ENCODE data around the gene CNNM1.

CNNM1 gene
- 0 to 0.22 reads per million in 2 donors for total RNA-seq

DNA sequence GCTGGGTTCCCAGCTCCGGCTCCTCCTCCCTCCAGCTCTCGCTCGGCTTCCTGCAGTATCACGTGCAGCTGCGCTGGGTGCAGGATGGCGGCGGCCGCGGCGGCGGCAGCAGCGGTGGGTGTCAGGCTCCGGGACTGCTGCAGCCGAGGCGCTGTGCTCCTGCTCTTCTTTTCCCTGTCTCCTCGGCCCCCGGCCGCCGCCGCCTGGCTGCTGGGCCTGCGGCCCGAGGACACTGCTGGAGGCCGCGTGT, at the start of gene CNNM1:
Gene CNNM1 (plus strand): TSS at position 53 of the 250 bp plus-strand sequence. CDS start 32 bp downstream, at position 85.
- no peak for DNase-seq

DNA sequence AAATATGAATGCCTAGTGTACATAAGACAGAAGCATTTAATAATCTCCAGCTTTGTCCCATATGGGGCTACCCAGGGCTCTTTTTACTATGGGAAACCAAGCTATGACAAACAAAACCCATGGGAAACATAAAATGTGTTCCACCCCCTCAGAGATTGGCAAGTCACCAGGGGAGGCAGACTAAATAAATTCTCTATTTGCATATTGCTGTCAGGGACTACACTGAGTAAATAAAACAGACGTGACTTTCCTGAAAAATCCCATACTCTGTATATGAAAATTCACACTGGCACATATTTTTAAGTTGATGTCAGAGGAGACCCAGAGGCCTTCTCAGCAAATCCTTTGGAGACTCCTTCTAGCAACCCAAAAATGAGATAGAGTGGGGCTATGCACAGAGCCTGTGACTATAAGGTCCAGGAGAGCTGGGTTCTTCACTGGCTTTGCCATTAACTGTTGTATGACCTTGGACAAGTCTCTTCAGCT, 49.5 kb upstream of the CNNM1 start:
- no peak for DNase-seq

- DNase-seq, result no peak
Measured at GRCh38 chr10:99280472-99280871, 48.7 kb upstream of the CNNM1 start.

DNA sequence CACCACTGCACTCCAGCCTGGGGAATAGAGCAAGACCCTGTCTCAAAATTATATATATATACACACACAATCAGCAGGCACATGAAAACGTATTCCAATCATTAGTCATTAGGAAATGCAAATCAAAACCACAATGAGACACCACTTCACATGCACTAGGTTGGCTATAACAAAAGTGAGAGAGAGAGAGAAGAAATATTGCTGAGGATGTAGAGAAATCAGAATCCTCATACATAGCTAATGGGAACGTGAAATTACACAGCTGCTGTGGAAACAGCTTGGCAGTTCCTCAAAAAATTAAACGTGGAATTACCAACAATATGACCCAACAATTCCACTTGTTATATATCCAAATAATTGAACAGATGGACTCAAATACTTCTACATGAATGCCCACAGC, 43.3 kb upstream of the CNNM1 start:
- DNase-seq, result no peak

- DNase-seq, result no peak
Measured at GRCh38 chr10:99290306-99290705, 38.9 kb upstream of the CNNM1 start.

DNA sequence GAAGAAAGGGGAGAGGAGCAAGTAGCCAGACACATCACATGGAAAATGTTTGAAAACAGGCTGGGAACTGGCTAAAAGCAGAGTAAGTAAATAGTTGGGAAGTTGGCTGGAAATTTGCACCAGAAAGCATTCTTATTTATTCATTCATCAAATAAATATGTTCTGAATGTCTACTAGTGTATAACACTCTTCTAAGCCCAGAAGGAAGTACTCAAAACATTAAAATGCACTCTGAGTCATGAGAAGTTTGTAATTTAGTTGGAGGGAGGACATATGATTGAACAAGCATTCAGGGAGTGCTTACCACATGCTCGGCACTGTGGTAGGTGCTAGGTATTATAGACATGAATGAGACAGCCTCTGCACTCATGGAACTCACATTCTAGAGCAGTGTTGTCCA, 37.0 kb upstream of the CNNM1 start:
- no peak for DNase-seq

DNA sequence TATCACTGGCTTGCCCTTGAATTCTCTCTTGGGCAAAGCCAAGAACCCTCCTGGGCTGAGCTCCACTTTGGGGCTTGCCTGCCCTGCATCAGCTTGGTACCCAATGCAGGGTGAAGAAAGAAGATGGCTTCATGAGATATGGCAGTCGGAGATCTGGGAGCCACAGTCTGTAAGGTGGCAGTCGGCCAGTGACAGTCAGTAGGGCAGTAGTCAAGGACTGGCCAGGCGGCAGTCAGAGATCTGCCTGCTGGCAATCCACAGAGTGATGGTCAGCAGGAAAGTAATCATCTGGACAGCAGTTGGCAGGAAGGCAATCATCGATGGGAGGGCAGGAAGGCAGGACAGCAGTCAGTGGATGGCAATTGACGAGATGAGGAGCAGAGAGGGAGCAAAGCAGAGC, 32.6 kb upstream of the CNNM1 start:
- no peak for DNase-seq

DNA sequence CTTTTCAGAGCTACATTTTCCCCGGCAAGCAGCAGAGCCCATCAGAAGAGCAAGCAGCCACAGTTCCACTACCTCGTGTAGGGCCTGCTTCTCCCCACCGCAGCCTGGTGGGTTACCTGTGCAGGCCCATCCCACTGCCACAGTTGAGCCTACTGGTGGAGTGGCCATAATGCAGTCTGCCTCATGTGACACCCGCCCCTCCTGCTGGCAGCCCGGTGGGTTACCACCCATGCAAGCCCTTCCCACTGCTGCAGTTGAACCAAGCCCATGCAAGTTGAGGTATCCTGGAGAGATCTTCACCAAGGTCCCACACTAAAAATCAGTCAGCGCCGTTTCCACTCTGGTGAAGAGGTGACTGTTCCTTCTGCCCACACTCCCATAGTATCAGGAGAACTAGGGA, 32.1 kb upstream of the CNNM1 start:
- DNase-seq, result no peak

DNA sequence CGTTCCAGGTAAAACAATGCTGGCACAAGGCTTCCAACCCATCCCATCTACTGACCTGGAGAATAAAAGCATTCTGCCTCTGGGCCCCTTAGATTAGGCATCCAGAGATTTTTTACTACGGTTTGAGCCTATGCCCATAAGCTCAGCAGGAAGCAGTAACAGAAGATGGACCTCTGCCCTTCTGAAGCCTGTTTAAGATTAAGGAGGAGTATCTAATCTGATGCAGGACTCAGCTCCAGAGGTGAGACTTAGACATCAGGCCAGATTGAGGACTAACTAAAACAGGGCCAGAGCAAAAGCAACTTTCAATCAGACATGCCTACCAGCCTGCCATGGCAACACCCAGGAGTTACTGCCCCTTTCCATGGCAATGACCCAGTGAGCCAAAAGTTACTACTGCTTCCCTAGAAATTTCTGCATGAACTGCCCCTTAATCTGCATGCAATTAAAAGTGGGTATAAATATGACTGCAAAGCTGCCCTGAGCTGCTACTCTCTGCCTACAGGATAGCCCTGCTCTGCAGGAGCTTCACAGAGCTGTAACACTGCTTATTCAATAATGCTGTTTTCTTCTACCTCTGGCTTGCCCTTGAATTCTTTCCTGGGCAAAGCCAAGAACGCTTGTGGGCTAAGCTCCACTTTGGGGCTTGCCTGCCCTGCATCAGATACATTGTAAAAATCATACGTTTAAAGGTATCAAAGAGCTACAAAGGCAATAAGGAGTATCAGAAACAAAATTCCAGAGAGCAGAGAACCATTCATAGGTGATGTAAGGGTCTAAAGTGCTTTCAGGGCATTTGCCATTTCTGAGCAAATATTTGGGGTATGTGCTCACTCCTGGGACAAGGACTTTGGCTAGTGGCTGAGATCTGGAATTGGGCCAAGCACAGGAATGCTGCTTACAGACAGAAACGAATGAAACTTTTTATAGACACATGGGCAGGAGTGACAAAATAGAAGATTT, 25.0 kb upstream of the CNNM1 start:
- DNase-seq, result no peak

DNA sequence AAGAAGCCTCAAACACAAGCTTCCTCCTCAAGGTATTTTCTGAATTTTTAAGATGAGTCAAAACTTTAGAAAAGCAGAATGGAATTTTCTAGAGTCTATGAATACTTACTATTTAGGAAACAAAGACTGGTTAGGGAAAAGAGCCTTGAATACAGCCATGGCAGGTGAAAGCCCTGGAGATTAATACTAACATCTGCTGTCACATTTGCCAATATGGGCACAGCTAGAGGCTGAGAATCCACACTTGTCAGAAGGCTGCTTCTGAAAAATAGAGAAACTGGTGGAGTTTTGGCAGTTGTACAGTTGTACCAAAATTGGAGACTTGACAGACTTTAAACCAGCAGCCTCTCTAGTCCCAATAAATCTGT, 24.3 kb upstream of the CNNM1 start:
- no peak for DNase-seq

- DNase-seq, result no peak
Measured at GRCh38 chr10:99312501-99312900, 16.7 kb upstream of the CNNM1 start.

GRCh38 chr10:99315853-99316252, 13.3 kb upstream of the CNNM1 start:
- no peak for DNase-seq

DNA sequence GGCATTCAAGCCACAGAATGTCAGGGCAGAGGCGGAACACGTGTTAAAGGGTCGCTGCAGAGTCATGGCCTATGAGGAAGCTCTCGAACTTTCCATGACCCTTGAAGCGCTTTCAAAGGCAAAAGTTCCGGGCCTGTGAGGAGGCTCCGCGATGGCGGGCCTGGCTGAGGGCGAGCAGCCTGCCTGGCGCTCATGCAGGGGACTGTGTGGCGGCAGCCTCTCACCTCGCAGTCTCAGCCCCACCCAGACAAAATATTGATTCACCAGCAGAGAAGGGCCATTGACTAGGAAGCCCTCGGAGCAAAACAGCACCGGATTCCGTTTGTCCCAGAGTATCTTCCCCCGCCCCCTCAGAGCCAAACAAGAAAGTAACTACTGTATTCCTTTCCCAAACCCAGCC, 12.8 kb upstream of the CNNM1 start:
- DNase-seq, result no peak

GRCh38 chr10:99318048-99318447, 11.1 kb upstream of the CNNM1 start:
- DNase-seq, result no peak

GRCh38 chr10:99318475-99318874, 10.7 kb upstream of the CNNM1 start:
- DNase-seq, result no peak

GRCh38 chr10:99325281-99325680, 3.9 kb upstream of the CNNM1 start:
- no peak for DNase-seq

DNA sequence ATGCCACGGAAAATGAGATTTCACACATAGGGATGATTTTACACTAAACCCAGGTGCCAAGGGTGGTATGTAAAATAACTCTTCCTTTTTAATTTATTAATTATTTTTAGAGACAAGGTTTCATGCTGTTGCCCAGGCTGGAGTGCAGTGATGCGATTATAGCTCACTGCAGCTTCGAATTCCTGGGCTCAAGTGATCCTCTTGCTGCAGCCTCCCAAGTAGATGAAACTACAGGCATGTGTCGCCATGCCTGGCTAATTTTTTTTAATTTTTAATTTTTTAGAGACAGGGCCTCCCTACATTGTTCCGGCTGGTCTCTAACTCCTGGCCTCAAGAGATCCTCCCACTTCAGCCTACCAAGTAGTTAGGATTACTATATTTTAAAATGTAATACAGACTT, 2.3 kb upstream of the CNNM1 start:
- DNase-seq, result no peak

GRCh38 chr10:99328579-99329303, 415 bp upstream of the CNNM1 start:
- DNase-seq, result no peak

GRCh38 chr10:99329554-99330346, 594 bp downstream of the CNNM1 start:
- no peak for DNase-seq

GRCh38 chr10:99330347-99330924, 1.3 kb downstream of the CNNM1 start:
- no peak for DNase-seq

- DNase-seq, result no peak
Measured at GRCh38 chr10:99331207-99331803, 2.1 kb downstream of the CNNM1 start.

DNA sequence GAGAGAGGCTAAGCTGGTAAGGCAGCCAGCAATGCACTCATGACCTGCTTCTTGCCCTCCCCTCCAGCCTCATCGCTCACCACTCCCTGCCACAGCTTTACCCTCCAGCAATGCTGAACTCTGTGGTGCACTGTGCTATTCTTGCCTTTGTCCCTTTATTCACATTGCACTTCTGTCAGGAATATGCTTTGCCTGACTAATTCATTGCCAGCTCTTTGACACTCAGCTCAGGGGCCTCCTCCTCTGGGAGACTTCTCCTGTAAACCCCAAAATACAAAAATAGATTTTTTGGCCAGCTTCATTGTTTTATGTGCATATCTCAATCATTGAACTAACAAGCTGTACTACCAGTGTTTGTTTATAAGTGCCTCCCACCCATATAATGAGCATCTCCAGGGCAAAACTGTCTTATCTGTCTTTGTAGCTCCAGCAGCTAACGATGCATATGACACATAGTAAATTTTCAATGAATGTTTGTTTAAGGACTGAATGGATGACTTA, 8.2 kb downstream of the CNNM1 start:
- DNase-seq, result no peak

Data from activated gamma-delta T cell (primary cell).